ENCODE results near the gene RYR2.

The RYR2 gene

DNA sequence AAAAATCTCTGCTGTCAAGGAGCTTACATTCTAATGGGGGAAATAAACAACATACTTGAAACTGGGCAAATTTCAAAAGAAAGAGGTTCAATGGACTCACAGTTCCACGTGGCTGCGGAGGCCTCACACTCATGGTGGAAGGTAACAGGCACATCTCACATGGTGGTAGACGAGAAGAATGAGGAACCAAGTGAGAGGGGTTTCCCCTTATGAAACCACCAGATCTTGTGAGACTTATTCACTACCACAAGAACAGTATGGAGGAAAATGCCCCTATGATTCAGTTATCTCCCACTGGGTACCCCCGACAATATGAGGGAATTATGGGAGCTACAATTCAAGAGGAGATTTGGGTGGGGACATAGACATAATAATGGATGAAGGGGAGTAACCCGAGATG lies 622.4 kb downstream of the RYR2 start:
- no peak for TF ChIP-seq BACH2 (CRISPR knock-in tag; IDR thresholded peaks at IDR 0.05; ENCODE audit: borderline replicate concordance)
- TF ChIP-seq TCF4 (CRISPR knock-in tag; IDR thresholded peaks at IDR 0.05; ENCODE audit: borderline replicate concordance): no peak
- TF ChIP-seq ZFP3 (CRISPR knock-in tag; IDR thresholded peaks at IDR 0.05): no peak
- no peak for TF ChIP-seq ESRRG (CRISPR knock-in tag; IDR thresholded peaks at IDR 0.05)
- no peak for TF ChIP-seq SNAI2 (CRISPR knock-in tag; IDR thresholded peaks at IDR 0.05)
- TF ChIP-seq, protein P1, sequence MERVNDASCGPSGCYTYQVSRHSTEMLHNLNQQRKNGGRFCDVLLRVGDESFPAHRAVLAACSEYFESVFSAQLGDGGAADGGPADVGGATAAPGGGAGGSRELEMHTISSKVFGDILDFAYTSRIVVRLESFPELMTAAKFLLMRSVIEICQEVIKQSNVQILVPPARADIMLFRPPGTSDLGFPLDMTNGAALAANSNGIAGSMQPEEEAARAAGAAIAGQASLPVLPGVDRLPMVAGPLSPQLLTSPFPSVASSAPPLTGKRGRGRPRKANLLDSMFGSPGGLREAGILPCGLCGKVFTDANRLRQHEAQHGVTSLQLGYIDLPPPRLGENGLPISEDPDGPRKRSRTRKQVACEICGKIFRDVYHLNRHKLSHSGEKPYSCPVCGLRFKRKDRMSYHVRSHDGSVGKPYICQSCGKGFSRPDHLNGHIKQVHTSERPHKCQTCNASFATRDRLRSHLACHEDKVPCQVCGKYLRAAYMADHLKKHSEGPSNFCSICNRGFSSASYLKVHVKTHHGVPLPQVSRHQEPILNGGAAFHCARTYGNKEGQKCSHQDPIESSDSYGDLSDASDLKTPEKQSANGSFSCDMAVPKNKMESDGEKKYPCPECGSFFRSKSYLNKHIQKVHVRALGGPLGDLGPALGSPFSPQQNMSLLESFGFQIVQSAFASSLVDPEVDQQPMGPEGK (CRISPR knock-in tag; IDR thresholded peaks at IDR 0.05; ENCODE audit: borderline replicate concordance): no peak
- no peak for TF ChIP-seq ZNF8 (CRISPR knock-in tag; IDR thresholded peaks at IDR 0.05)
- no peak for ATAC-seq

- TF ChIP-seq, protein P2, sequence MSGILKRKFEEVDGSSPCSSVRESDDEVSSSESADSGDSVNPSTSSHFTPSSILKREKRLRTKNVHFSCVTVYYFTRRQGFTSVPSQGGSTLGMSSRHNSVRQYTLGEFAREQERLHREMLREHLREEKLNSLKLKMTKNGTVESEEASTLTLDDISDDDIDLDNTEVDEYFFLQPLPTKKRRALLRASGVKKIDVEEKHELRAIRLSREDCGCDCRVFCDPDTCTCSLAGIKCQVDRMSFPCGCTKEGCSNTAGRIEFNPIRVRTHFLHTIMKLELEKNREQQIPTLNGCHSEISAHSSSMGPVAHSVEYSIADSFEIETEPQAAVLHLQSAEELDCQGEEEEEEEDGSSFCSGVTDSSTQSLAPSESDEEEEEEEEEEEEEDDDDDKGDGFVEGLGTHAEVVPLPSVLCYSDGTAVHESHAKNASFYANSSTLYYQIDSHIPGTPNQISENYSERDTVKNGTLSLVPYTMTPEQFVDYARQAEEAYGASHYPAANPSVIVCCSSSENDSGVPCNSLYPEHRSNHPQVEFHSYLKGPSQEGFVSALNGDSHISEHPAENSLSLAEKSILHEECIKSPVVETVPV (CRISPR knock-in tag; IDR thresholded peaks at IDR 0.05): no peak
- TF ChIP-seq GLIS3 (CRISPR knock-in tag; IDR thresholded peaks at IDR 0.05) (no peak), ZNF70 (CRISPR knock-in tag; IDR thresholded peaks at IDR 0.05) (no peak), ESRRG (CRISPR knock-in tag; IDR thresholded peaks at IDR 0.05) (no peak), CSDC2 (CRISPR knock-in tag; IDR thresholded peaks at IDR 0.05) (no peak), SNAI2 (CRISPR knock-in tag; IDR thresholded peaks at IDR 0.05) (no peak), TSHZ2 (CRISPR knock-in tag; IDR thresholded peaks at IDR 0.05) (no peak), TCF4 (CRISPR knock-in tag; IDR thresholded peaks at IDR 0.05; ENCODE audit: borderline replicate concordance) (no peak), BACH2 (CRISPR knock-in tag; IDR thresholded peaks at IDR 0.05; ENCODE audit: borderline replicate concordance) (no peak)
- TF ChIP-seq, protein P1 (CRISPR knock-in tag; IDR thresholded peaks at IDR 0.05; ENCODE audit: borderline replicate concordance): no peak
- ATAC-seq: no peak
Observed at GRCh38 chr1:237670302-237670701, 628.3 kb downstream of the RYR2 start.

GRCh38 chr1:237671262-237671661 lies 629.3 kb downstream of the RYR2 start:
- TF ChIP-seq SNAI2 (CRISPR knock-in tag; IDR thresholded peaks at IDR 0.05) (no peak), RARB (CRISPR knock-in tag; IDR thresholded peaks at IDR 0.05) (no peak), TSHZ2 (CRISPR knock-in tag; IDR thresholded peaks at IDR 0.05) (no peak), ZFP3 (CRISPR knock-in tag; IDR thresholded peaks at IDR 0.05) (no peak), ZNF565 (CRISPR knock-in tag; conservative IDR thresholded peaks at IDR 0.05; ENCODE audit: low read depth) (no peak), ZNF8 (CRISPR knock-in tag; IDR thresholded peaks at IDR 0.05) (no peak), ESRRG (CRISPR knock-in tag; IDR thresholded peaks at IDR 0.05) (no peak), TOX (CRISPR knock-in tag; IDR thresholded peaks at IDR 0.05; ENCODE audit: borderline replicate concordance) (no peak), ARNTL (CRISPR knock-in tag; IDR thresholded peaks at IDR 0.05; ENCODE audit: borderline replicate concordance, low read depth) (no peak), ZNF70 (CRISPR knock-in tag; IDR thresholded peaks at IDR 0.05) (no peak), CSDC2 (CRISPR knock-in tag; IDR thresholded peaks at IDR 0.05) (no peak), PPARA (CRISPR knock-in tag; IDR thresholded peaks at IDR 0.05; ENCODE audit: borderline replicate concordance) (no peak), ZFP30 (CRISPR knock-in tag; IDR thresholded peaks at IDR 0.05) (no peak)
- TF ChIP-seq, protein P3, sequence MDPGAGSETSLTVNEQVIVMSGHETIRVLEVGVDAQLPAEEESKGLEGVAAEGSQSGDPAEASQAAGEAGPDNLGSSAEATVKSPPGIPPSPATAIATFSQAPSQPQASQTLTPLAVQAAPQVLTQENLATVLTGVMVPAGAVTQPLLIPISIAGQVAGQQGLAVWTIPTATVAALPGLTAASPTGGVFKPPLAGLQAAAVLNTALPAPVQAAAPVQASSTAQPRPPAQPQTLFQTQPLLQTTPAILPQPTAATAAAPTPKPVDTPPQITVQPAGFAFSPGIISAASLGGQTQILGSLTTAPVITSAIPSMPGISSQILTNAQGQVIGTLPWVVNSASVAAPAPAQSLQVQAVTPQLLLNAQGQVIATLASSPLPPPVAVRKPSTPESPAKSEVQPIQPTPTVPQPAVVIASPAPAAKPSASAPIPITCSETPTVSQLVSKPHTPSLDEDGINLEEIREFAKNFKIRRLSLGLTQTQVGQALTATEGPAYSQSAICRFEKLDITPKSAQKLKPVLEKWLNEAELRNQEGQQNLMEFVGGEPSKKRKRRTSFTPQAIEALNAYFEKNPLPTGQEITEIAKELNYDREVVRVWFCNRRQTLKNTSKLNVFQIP (CRISPR knock-in tag; IDR thresholded peaks at IDR 0.05; ENCODE audit: borderline replicate concordance, low read depth): no peak
- TF ChIP-seq, protein P4, sequence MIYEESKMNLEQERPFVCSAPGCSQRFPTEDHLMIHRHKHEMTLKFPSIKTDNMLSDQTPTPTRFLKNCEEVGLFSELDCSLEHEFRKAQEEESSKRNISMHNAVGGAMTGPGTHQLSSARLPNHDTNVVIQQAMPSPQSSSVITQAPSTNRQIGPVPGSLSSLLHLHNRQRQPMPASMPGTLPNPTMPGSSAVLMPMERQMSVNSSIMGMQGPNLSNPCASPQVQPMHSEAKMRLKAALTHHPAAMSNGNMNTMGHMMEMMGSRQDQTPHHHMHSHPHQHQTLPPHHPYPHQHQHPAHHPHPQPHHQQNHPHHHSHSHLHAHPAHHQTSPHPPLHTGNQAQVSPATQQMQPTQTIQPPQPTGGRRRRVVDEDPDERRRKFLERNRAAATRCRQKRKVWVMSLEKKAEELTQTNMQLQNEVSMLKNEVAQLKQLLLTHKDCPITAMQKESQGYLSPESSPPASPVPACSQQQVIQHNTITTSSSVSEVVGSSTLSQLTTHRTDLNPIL (CRISPR knock-in tag; IDR thresholded peaks at IDR 0.05; ENCODE audit: low read depth): no peak
- TF ChIP-seq, protein P1 (CRISPR knock-in tag; IDR thresholded peaks at IDR 0.05; ENCODE audit: borderline replicate concordance): no peak
- ATAC-seq: no peak
